HG03045 (cell line): Measurements from ENCODE around the gene CTIF.
"Not testable (repeated sequence)": the region's sequence is repeated elsewhere in the genome, so short reads cannot be mapped to it uniquely, and the experiment has no call there.

Experiments
- ATAC-seq: cut with Tn5 transposase; IDR thresholded peaks from one replicate; pipeline ENCODE4 v1.9.1; 2021; ENCODE audit warnings: mild to moderate bottlenecking, moderate library complexity; ENCODE audit not compliant: unreplicated experiment

CTIF gene

GRCh38 chr18:48538531-48539405 lies at the start of gene CTIF:
Gene CTIF (plus strand): TSS chr18:48539031. CDS start chr18:48619566, 80,535 bp downstream.
- ATAC-seq, result peak; percentile 84

- ATAC-seq, result no peak
These were observed 48.1 kb upstream of the CTIF start for GRCh38 chr18:48490641-48491293.

- ATAC-seq, result no peak
These were observed 46.0 kb upstream of the CTIF start for GRCh38 chr18:48492880-48493279.

- ATAC-seq, result no peak
These were observed 45.2 kb upstream of the CTIF start for GRCh38 chr18:48493434-48494230.

- no peak for ATAC-seq
These were observed 41.0 kb upstream of the CTIF start for GRCh38 chr18:48497863-48498262.

- no peak for ATAC-seq
These were observed 38.3 kb upstream of the CTIF start for GRCh38 chr18:48500517-48500916.

GRCh38 chr18:48502906-48503305 lies 35.9 kb upstream of the CTIF start:
- no peak for ATAC-seq

GRCh38 chr18:48504819-48505218 lies 34.0 kb upstream of the CTIF start:
- ATAC-seq, result no peak

GRCh38 chr18:48506983-48507568 lies 31.8 kb upstream of the CTIF start:
- not testable (repeated sequence) for ATAC-seq

GRCh38 chr18:48512498-48512897 lies 26.3 kb upstream of the CTIF start:
- ATAC-seq, result not testable (repeated sequence)

GRCh38 chr18:48514786-48515185 lies 24.0 kb upstream of the CTIF start:
- no peak for ATAC-seq

- ATAC-seq, result no peak
These were observed 21.8 kb upstream of the CTIF start for GRCh38 chr18:48517048-48517447.

- no peak for ATAC-seq
These were observed 19.3 kb upstream of the CTIF start for GRCh38 chr18:48519431-48520100.

- no peak for ATAC-seq
These were observed 17.1 kb upstream of the CTIF start for GRCh38 chr18:48521723-48522122.

GRCh38 chr18:48525671-48526070 lies 13.2 kb upstream of the CTIF start:
- no peak for ATAC-seq

GRCh38 chr18:48527461-48527860 lies 11.4 kb upstream of the CTIF start:
- no peak for ATAC-seq

GRCh38 chr18:48528861-48529260 lies 10.0 kb upstream of the CTIF start:
- ATAC-seq, result no peak

GRCh38 chr18:48529796-48530195 lies 9.0 kb upstream of the CTIF start:
- ATAC-seq, result no peak

- ATAC-seq, result no peak
These were observed 8.3 kb upstream of the CTIF start for GRCh38 chr18:48530399-48531081.

- no peak for ATAC-seq
These were observed 7.8 kb upstream of the CTIF start for GRCh38 chr18:48531082-48531403.
